GM23248 (cell line): ENCODE data around the gene MAP3K14. TPM values are rescaled to one million over a fixed set of nuclear protein-coding genes. Genes with fewer than 3 reads are reported as not detected.

ENCODE experiments used
- DNase-seq: peaks from one replicate; pipeline ENCODE4 v3.0.0-alpha.2; 2015
- H2AFZ ChIP-seq: fragments of 200-600 bp; sonication (generic); 2 replicates; pipeline ENCODE4 v1.6.1; 2016; ENCODE audit warnings: antibody characterized with exemption
- H3F3A ChIP-seq: fragments of 200-600 bp; sonication (generic); 2 replicates; pipeline ENCODE4 v1.6.1; 2016; ENCODE audit warnings: mild to moderate bottlenecking, antibody characterized with exemption, mixed run types; ENCODE audit not compliant: insufficient read depth
- H3K27ac ChIP-seq: fragments of 200-600 bp; sonication (generic); 2 replicates; pipeline ENCODE4 v1.5.1; 2016; ENCODE audit warnings: mild to moderate bottlenecking
- H3K27me3 ChIP-seq: fragments of 200-600 bp; sonication (generic); replicated peaks from 2 replicates; pipeline ENCODE4 v1.6.1; 2016; ENCODE audit warnings: mild to moderate bottlenecking; ENCODE audit not compliant: insufficient read depth
- H3K36me3 ChIP-seq: fragments of 200-600 bp; sonication (generic); 2 replicates; pipeline ENCODE4 v1.6.1; 2016; ENCODE audit warnings: low read depth, mild to moderate bottlenecking
- H3K4me1 ChIP-seq: fragments of 200-600 bp; sonication (generic); 2 replicates; pipeline ENCODE4 v1.6.1; 2016; ENCODE audit warnings: mild to moderate bottlenecking; ENCODE audit not compliant: insufficient read depth
- H3K4me2 ChIP-seq: fragments of 200-600 bp; sonication (generic); one replicate; pipeline ENCODE4 v1.6.1; 2016; ENCODE audit warnings: mild to moderate bottlenecking; ENCODE audit not compliant: unreplicated experiment
- H3K4me3 ChIP-seq: fragments of 200-600 bp; sonication (generic); 2 replicates; pipeline ENCODE4 v1.5.1; 2016; ENCODE audit warnings: mild to moderate bottlenecking
- H3K79me2 ChIP-seq: fragments of 200-600 bp; sonication (generic); 2 replicates; pipeline ENCODE4 v1.6.1; 2016; ENCODE audit warnings: mild to moderate bottlenecking; ENCODE audit not compliant: insufficient read depth
- H3K9ac ChIP-seq: fragments of 200-600 bp; sonication (generic); 2 replicates; pipeline ENCODE4 v1.6.1; 2016; ENCODE audit warnings: mild to moderate bottlenecking
- H3K9me2 ChIP-seq: fragments of 200-600 bp; sonication (generic); 2 replicates; pipeline ENCODE4 v1.6.1; 2016; ENCODE audit warnings: mixed run types, mild to moderate bottlenecking, moderate library complexity; ENCODE audit not compliant: insufficient read depth
- H3K9me3 ChIP-seq: fragments of 200-600 bp; sonication (generic); one replicate; pipeline ENCODE4 v1.6.1; 2017; ENCODE audit warnings: low read depth
- H4K20me1 ChIP-seq: fragments of 200-600 bp; sonication (generic); 2 replicates; pipeline ENCODE4 v1.6.0; 2016; ENCODE audit not compliant: insufficient read depth
- EZH2 ChIP-seq: fragments of 200-600 bp; sonication (generic); IDR thresholded peaks from 2 replicates; pipeline ENCODE4 v1.6.1; 2018; ENCODE audit warnings: antibody characterized with exemption, mild to moderate bottlenecking; ENCODE audit not compliant: insufficient read depth, poor library complexity, severe bottlenecking
- EZH2phosphoT487 ChIP-seq: fragments of 200-600 bp; sonication (generic); IDR thresholded peaks from 2 replicates; pipeline ENCODE4 v1.6.1; 2018; ENCODE audit warnings: antibody characterized with exemption, moderate library complexity, mild to moderate bottlenecking, low read depth; ENCODE audit not compliant: insufficient read depth
- WGBS, 2 experiments: methylation state at CpG; one replicate each; pipeline ENCODE4 v1.1.6; 2015 to 2017; ENCODE audit warnings: low lambda C conversion rate in 2 of 2, low coverage in 1 of 2; ENCODE audit errors: missing lambda C conversion rate in 2 of 2; 5-methylcytosine and 5-hydroxymethylcytosine counted together
- in situ Hi-C: fragments of 300-500 bp; cut with MboI; formaldehyde crosslinking; loops from 2 replicates; pipeline ENCODE4 v1.15.0; 2020
- polyA plus RNA-seq: library from polyadenylated mRNA; unstranded; fragments of >200 nt; fragmentation: Nextera tagmentation; extraction: Ambion mirVana; gene quantifications from 2 replicates; pipeline ENCODE4 v1.2.1, GENCODE V29; 2016
- total RNA-seq: library from RNA; depleted of rRNA; stranded (reverse); fragments of >200 nt; shearing (Covaris generic); gene quantifications from 2 replicates; pipeline ENCODE4 v1.2.3, GENCODE V29; 2014

MAP3K14 gene
- total and polyA plus RNA-seq, 2 experiments from 2014 or later = 3.4 to 4.2 TPM

DNA sequence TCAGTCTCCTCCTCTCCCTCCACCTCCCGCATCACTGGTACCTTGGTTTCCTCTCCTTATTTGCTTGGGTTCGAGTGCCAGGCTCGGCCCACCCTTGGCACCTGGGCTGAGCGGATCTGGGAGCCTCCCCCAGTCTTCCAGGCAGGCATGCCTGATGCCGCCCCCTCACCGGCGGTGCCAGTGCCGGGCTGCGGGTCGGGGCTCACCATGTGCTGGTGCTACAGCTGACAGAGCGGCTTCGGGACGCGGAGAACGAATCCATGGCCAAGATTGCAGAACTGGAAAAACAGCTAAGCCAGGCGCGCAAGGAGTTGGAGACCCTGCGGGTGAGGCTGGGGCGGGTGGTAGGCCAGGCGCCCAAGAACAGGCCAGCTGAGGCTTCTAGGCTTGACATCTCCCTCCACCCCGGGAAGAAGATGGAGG lies 75.9 kb downstream of the MAP3K14 start:
- H3K4me2 ChIP-seq = no peak overlapping the region

DNA sequence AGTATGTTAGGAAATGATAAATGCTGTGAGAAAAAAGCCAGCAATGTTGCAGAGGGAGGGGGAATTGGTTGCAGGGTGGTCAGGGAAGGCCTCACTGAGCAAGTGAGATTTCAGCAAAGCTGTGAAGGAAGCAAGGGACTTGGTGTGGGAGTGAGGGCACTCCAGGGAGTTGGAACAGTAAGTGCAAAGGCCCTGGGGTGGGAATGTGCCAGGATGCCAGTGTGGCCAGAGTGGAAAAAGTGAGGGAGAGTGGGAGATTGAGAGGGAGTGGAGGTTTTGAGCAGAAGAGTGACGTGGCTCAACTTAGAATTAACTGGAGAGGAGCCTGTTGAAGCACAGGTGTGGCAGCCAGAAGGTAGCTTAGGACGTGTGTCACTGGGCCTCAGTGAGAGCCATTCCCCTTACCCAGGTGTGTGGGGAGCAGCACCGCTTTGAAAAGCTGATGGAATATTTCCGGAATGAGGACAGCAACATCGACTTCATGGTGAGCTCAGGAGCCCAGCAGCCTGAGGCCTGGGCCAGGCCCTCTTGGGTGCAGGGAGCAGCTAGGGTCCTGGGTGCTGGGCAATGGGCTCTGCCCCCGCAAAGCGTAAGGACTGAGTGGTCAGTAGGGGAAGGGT lies 78.6 kb downstream of the MAP3K14 start:
- 95 to 97% methylated on average over 7 of the region's 7 CpGs for WGBS, 2 experiments
- H4K20me1 ChIP-seq = no peaks in the 10 kb centered on the region
- no peaks in the 10 kb centered on the region for H3K9me2 ChIP-seq

More for the DNA sequence above, 75.9 kb downstream of the MAP3K14 start:
- TF ChIP-seq EZH2 = no peak
- TF ChIP-seq EZH2phosphoT487 = no peak
- Histone ChIP-seq H4K20me1 (no peaks in the 10 kb centered on the region), H3K4me3 (no peak overlapping the region), H3K4me1 (peaks cover 9% of the 10 kb centered on the region), H3F3A (no peaks in the 10 kb centered on the region), H3K9me3 (no peaks in the 10 kb centered on the region), H2AFZ (no peak overlapping the region), H3K9me2 (no peaks in the 10 kb centered on the region), H3K9ac (no peak overlapping the region), H3K27me3 (no peaks in the 10 kb centered on the region), H3K36me3 (no peaks in the 10 kb centered on the region), H3K79me2 (no peaks in the 10 kb centered on the region), H3K27ac (no peak overlapping the region)
- no peak for DNase-seq
- in situ Hi-C loops = no loop called here
- 79 to 85% methylated on average over 21 of the region's 21 CpGs for WGBS, 2 experiments

DNA sequence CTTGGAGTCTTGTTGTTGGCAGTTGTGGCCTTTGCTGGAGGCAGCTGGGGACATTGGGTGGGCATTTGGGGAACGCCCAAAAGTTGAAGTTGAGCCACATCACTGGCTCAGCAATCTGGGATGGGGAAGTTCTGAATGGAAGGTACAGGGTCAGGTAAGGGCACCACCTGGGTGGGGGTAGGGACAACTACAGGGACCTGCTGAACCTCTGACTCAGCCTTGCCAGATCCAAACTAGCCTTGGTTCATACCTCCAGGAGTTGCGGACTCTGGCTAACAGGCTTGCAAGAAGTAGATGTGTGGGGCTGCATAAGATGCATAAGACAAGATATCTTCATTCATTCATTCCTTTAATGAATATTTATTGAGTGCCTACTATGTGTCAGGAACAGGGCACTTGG lies 79.1 kb downstream of the MAP3K14 start:
- no peak for DNase-seq
- Histone ChIP-seq H3K4me1 (peaks cover 9% of the 10 kb centered on the region), H3K9me2 (no peaks in the 10 kb centered on the region), H4K20me1 (no peaks in the 10 kb centered on the region), H3K4me3 (no peak overlapping the region), H3K4me2 (no peak overlapping the region), H3K79me2 (no peaks in the 10 kb centered on the region), H3K36me3 (no peaks in the 10 kb centered on the region), H2AFZ (no peak overlapping the region), H3K9ac (no peak overlapping the region), H3K27ac (no peak overlapping the region), H3F3A (no peaks in the 10 kb centered on the region), H3K9me3 (no peaks in the 10 kb centered on the region), H3K27me3 (no peaks in the 10 kb centered on the region)
- 95 to 96% methylated on average over 2 of the region's 2 CpGs for WGBS, 2 experiments
- in situ Hi-C loops = no loop called here
- no peak for TF ChIP-seq EZH2
- TF ChIP-seq EZH2phosphoT487 = no peak

More for the DNA sequence above, 78.6 kb downstream of the MAP3K14 start:
- H3K4me2 ChIP-seq = no peak overlapping the region
- TF ChIP-seq EZH2phosphoT487 (no peak), EZH2 (no peak)
- H3K9ac ChIP-seq = no peak overlapping the region
- no peaks in the 10 kb centered on the region for H3K36me3 ChIP-seq
- H2AFZ ChIP-seq = no peak overlapping the region
- peaks cover 9% of the 10 kb centered on the region for H3K4me1 ChIP-seq
- no peaks in the 10 kb centered on the region for H3K9me3 ChIP-seq
- no peak for DNase-seq
- H3K27ac ChIP-seq = no peak overlapping the region
- H3K4me3 ChIP-seq = no peak overlapping the region
- in situ Hi-C loops = no loop called here
- no peaks in the 10 kb centered on the region for H3K79me2 ChIP-seq
- H3K27me3 ChIP-seq = no peaks in the 10 kb centered on the region
- no peaks in the 10 kb centered on the region for H3F3A ChIP-seq

DNA sequence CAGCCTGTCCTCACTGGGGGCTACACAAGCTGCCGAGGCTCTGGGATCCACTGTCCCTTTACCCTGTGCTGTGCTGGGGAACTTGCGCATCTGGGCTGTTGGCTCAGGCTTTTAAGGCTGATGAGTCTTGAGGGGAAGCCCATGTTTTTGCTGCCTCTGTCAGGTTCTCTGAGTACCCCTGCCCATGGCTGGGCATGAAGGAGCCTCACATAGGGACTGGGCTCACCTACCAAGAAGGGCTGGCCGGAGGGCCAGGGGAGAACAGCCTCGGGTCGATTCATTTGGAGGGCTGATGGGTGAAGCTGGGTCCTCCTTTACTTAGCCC lies 80.6 kb downstream of the MAP3K14 start:
- Histone ChIP-seq H3F3A (no peaks in the 10 kb centered on the region), H3K4me1 (peaks cover 11% of the 10 kb centered on the region), H4K20me1 (no peaks in the 10 kb centered on the region), H3K27ac (no peak overlapping the region), H3K4me3 (no peak overlapping the region), H3K79me2 (no peaks in the 10 kb centered on the region), H3K36me3 (no peaks in the 10 kb centered on the region), H2AFZ (no peak overlapping the region), H3K9me3 (no peaks in the 10 kb centered on the region), H3K9ac (no peak overlapping the region), H3K27me3 (no peaks in the 10 kb centered on the region), H3K9me2 (no peaks in the 10 kb centered on the region), H3K4me2 (no peak overlapping the region)
- in situ Hi-C loops = no loop called here
- DNase-seq = no peak
- 71 to 72% methylated on average over 5 of the region's 5 CpGs for WGBS, 2 experiments
- TF ChIP-seq EZH2 = no peak
- TF ChIP-seq EZH2phosphoT487 = no peak
